H1 (cell line): ENCODE data around the gene TFEC. TPM values are rescaled to one million over a fixed set of nuclear protein-coding genes. Genes with fewer than 3 reads are reported as not detected.

ENCODE experiments used
- CTBP2 ChIP-seq: IDR thresholded peaks from 2 replicates; pipeline ENCODE4 v1.7.0; 2011; ENCODE audit warnings: borderline replicate concordance, mild to moderate bottlenecking, moderate library complexity, mixed read lengths, low read length; ENCODE audit not compliant: insufficient read depth, insufficient read length
- KDM1A ChIP-seq: fragments of 200-600, 300-600 bp; sonication (generic); IDR thresholded peaks from 2 replicates; pipeline ENCODE4 v1.7.1; 2016; ENCODE audit warnings: mild to moderate bottlenecking, low read length, borderline replicate concordance
- SP2 ChIP-seq: IDR thresholded peaks from 2 replicates; pipeline ENCODE4 v1.6.1; 2012; ENCODE audit warnings: mild to moderate bottlenecking, low read length, inconsistent platforms
- polyA plus RNA-seq, 7 experiments: library from polyadenylated mRNA; depleted of rRNA in 3 of 7; stranded (reverse) in 5 of 7; unstranded in 2 of 7; fragments of >200 nt in 5 of 7; fragments of 200-250 nt in 2 of 7; gene quantifications; 1 replicate in 5 of 7; 2 replicates in 1 of 7; 4 replicates in 1 of 7; pipeline versions ENCODE4 v1.2.1 to v1.2.3, GENCODE V29; 2011 to 2013; ENCODE audit warnings: missing spikeins in 2 of 7, mixed read lengths in 2 of 7
- total RNA-seq: library from RNA; stranded (reverse); fragmentation: NEBNext Ultra II Directional; extraction: Animal tissue kit (Norgen Biotek cat#: 25700); gene quantifications from 2 replicates; pipeline ENCODE4 v1.2.1, GENCODE V29; 2021

TFEC gene
- total and polyA plus RNA-seq, 2 of the 8 experiments (the other 6 are each of a cell fraction or from before 2014, with no cell fraction given): not detected

- no peak for TF ChIP-seq CTBP2
- TF ChIP-seq SP2: no peak
- TF ChIP-seq KDM1A: no peak
Measured at GRCh38 chr7:115984105-115984504, 46.5 kb downstream of the TFEC start (continued).
